Lung microvascular endothelial cell (primary cell): Measurements from ENCODE around the gene ANKRD42. TPM values are rescaled to one million over a fixed set of nuclear protein-coding genes. Genes with fewer than 3 reads are reported as not detected.
A peak's percentile ranks its signal among the peaks of the same experiment; 100 is the strongest.

Source experiments
- DNase-seq, 2 donors: peaks; one replicate each; pipeline versions ENCODE4 v3.0.0 to v3.0.0-alpha.2; 2010; ENCODE audit warnings: low read depth in 2 of 2
- total RNA-seq: library from RNA; depleted of rRNA; stranded (reverse); fragments of >200 nt; gene quantifications from 2 replicates; pipeline ENCODE4 v1.2.1, GENCODE V29; 2014

The ANKRD42 gene
- total RNA-seq, result 1.5 and 3.0 TPM in 2 replicates

DNA sequence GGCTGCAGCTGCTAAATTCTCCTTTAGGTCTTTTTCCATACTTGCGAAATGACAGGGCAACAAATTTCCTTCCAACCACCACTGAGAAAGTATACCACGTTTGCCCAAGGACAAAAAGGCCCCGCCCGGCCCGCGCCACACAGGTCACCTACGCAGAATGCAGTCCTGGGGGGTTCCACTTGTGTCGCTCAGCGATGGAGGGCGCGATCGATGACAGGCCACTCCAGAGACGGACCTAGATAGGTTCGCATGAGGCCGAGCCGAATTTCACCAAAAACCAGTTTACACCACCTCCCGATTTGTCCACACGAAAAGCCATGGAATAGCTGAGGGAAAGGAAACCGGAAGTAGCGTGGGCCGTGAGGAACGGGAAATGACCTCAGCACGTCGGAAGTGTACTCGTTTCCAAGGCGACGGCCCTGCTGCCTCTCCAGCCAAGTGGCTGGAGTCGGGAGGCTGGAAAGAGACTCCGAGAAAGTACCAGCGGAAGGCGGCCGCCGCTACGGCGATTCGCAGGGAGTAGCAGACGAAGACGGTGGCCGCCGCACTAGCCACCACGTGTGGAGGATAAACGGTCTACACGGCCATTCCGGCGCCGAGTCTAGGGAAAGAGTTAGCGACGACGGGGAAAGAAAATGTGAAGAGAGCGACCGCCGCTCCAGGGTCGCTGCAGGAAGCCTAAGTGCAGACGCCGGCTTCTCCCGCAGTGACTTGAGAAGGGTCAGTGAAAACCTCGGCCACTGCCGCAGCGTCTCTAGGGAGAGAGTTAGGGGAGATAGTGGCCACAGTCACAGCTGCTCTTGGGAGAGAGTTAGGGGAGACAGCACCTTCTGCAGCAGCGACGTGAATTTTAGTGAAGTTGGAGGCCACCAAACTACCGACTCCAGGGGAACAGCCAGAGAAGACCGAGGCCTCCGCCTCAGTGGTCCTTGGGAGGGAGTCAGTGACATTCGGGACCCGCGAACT, at the start of gene ANKRD42:
ANKRD42 (plus strand) TSS at position 398 of the 966 bp plus-strand sequence. CDS start 959 bp downstream, outside the sequence.
- peak; percentile 96 to 97 for DNase-seq

GRCh38 chr11:83147895-83148294, 45.6 kb upstream of the ANKRD42 start:
- no peak for DNase-seq

DNA sequence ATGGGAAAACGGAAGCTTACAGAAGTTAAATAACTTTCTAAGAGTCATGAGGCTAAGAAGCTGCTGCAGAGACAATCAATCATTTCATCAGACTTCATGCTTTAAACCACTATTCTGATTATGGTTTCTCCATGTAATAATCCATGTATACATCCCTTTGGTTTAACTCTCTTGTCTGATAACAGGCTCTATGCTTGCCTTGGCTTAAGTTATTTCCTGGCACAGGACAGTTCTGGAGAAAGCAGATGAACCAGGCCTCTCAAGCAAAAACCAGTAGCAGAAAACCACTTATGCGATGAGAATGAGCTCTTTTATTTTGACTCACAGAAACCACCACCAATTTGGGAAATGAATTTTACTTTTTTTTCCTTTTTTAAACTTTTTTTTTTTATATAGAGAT, 43.1 kb upstream of the ANKRD42 start:
- no peak for DNase-seq

DNA sequence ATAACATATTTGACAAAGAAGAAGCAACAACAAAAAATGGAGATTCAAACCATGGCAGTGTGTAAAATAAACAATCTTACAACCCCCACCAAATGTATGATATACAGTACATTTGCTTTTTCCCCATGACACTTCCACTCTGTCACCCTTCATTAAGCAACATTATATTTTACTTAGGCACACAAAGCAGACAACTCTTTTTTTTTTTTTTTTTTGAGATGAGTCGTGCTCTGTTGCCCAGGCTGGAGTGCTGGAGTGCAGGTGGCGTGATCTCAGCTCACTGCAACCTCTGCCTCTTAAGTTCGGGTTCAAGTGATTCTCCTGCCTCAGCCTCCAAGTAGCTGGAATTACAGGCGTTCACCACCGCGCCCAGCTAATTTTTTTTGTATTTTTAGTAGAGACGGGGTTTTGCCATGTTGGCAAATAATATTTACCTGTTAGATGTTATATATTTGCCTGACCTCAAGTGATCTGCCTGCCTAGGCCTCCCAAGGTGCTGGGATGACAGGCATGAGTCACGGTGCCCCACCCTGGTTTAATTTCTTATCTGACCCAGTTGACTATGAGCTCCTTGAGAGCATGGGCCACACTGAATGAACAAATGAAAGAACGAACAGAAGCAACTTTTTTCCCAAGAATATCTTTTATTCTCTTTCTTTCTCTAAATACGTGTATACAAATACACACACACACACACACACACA, 42.1 kb upstream of the ANKRD42 start:
- DNase-seq, result no peak

DNA sequence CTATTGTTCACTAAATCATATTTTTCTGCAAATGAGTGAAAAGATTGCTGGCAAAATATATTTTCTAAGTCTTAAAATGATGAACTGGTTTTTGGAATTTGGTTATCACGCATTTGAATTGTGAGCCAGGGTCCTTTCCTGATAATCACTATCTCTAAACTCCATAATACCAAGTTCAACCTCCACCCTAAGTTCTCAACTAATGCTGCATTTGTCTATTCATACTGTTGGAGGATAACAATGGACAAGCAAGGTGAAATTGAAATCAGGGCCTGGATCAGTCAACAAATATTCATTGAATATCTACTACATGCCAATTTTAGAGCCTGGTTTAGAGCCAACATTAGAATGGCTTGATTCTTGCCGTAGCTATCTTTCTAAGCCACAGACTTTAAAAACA, 41.2 kb upstream of the ANKRD42 start:
- no peak for DNase-seq

DNA sequence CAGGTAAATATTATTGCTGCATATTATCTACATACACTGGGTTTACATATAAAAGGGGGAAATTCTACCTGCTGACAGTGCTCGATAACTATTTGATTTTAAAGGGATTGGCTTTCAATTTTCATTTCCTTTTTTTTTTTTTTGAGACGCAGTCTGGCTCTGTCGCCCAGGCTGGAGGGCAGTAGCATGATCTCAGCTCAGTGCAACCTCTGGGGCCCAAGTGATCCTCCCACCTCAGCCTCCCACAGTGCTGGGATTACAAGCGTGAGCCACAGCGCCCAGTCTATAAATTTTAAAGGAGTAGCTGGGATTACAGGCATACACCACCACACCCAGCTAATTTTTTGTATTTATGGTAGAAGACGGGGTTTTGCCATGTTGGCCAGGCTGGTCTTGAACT, 39.7 kb upstream of the ANKRD42 start:
- DNase-seq, result no peak

GRCh38 chr11:83156144-83156995, 37.1 kb upstream of the ANKRD42 start:
- DNase-seq, result peak; percentile 100

DNA sequence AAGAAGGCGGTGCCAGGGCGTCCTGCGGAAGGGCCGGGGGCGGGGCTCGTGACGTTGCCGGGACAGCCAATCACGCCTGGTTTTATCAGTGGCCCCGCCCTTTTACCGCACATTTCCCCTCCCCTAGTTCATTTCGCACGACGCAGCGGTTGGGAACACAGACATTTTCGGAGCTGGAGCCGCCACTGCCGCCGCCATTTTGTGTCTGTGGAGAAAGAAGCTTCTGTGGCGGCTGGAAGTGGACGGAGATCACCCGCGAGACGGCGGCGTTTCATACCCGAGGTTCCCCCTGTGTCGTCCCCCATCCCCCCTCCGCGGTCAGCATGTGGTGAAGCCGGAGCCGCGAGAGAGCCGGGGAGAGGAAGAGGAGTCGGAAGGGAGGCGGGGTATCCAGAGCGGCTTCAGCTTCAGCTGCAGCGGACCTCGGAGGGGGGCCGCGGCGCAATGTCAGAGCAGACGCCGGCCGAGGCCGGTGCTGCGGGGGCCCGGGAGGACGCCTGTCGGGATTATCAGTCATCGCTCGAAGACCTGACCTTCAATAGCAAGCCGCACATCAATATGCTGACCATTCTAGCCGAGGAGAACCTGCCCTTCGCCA, 36.4 kb upstream of the ANKRD42 start, which contains the start of gene PCF11:
PCF11 (plus strand) TSS at position 136 of the 598 bp plus-strand sequence; CDS start at position 445, 309 bp downstream.
- no peak for DNase-seq

DNA sequence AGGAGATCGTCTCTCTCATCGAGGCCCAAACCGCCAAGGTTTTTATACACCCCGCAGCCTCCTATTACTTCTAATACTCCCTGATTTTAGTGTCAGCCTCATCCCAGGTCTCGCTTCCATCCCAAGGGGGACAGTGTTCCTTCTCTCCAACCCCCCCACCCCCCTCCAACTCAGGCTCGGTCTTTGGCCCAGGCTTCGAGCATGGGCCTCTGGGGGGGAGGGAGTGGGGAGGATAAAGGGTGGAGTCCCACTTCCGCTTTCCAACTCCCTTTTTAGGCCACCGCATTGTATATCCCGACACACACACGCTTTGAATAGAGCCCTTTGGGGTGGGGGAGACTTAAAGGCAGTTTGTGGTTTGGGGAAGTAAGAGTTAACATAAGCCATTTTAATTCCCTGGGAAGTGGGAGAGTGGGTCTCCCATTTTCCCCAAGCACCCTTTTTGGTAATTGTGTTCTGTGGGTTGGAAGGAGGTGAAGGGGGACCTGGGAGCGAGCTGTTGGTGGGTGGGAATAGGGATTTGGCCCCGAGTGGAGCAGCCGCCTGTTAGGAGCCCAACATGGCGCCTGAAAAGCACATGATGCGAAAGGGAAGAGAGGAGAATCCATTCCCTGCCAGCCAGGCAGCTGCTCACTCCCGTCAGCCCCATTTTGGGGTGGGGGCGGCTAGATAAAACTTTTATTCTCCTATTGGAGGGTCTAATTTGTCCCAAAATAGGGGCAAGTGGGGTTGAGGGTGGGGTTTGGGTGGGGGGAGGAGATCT, 35.7 kb upstream of the ANKRD42 start:
- peak; percentile 60 to 69 for DNase-seq

GRCh38 chr11:83158357-83158786, 35.1 kb upstream of the ANKRD42 start:
- no peak for DNase-seq

DNA sequence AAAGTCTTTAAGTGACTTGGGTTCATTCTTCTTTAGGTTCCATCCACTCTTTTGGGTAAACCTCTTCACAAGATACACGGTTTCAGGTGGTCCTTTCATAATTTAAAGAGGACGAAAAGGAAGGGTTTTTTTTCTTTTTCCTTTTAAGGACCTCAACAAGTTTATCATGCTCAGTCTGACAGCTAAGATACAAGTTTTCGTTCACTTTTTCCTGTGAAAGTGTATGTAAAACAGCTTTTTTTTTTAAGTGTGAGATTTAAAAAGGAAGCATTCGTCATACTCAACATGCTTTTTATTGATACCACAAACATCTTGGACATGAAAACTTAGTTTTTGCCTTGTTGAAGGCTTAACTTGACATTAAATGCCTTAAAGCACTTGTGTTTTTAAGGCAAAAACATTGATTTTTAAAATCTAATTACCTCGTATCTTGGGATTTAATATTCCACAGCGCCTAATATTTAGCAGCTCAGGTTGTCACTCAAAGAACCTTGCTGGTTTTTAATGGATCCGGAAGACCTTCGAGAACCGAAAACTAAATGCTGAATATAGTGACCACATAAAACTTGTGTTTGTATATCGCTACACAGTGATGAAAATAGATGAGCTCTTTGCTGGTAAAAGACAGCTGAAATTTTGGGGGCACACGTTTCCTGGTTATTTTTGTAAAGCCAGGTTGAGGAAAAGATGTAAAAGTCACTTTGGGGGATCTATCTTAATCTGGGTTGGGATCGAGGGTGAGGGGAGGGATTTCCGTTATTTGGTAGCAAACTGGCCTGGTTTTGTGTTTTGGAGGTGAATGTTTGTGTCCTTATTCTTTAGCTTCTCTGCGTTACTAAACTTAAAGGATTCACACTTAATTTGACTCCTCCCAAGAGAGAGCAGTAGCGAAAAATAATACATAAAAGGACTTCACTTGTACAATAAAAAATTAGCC, 34.3 kb upstream of the ANKRD42 start:
- no peak for DNase-seq

- DNase-seq, result peak; percentile 20 to 61
Measured at GRCh38 chr11:83159902-83160865, 33.3 kb upstream of the ANKRD42 start.

- DNase-seq, result no peak
Measured at GRCh38 chr11:83161610-83162199, 31.8 kb upstream of the ANKRD42 start.

- DNase-seq, result peak in 1 of 2 donors; percentile 48
Measured at GRCh38 chr11:83162377-83162776, 31.1 kb upstream of the ANKRD42 start.

DNA sequence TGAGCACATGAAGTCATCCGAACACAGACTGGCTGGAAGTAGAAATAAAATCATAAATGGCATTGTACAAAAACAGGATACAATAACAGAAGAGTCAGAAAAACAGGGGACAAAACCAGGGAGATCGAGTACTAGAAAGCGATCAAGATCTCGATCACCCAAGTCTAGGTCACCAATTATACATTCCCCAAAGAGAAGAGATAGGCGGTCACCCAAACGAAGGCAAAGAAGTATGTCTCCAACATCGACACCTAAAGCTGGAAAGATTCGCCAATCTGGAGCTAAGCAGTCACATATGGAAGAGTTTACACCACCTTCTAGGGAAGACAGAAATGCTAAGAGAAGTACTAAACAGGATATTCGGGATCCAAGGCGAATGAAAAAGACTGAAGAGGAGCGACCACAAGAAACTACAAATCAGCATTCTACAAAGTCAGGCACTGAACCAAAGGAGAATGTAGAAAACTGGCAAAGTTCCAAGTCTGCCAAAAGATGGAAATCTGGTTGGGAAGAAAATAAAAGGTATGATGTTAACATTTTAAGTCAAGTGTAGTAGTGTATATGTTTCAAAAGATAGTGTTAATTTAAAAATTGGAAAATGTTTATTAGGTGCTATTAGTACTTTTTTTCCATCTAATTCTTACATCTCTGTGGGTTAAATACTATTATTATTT, 27.2 kb upstream of the ANKRD42 start:
- no peak for DNase-seq

- DNase-seq, result no peak
Measured at GRCh38 chr11:83168756-83169155, 24.8 kb upstream of the ANKRD42 start.

GRCh38 chr11:83170865-83171264, 22.6 kb upstream of the ANKRD42 start:
- DNase-seq, result no peak
